ENCODE measurements around the gene PLXNA4.

DNA sequence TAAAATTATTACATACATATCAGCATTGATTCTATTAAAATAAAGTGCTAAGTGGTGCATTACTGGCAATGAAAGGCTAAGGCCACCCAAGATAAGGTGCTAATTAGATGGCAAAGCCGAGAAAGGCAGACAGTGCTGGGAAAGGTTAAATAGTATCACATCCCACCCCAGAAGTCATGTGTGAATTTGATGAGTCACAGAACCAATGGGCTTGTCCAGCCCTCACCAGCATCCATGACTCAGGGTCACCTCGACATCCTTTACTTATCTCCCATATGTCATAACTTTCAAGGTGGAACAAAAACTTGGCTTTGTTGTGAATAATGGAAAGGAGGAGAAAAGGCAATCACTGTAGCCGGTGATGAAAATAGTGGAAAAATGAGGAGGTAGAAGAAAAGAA is 459.1 kb downstream of the PLXNA4 start:
- TF ChIP-seq EZH2phosphoT487 (conservative IDR thresholded peaks at IDR 0.05; ENCODE audit: low read length) (no peak), CTCF (IDR thresholded peaks at IDR 0.05; ENCODE audit: insufficient read depth, low read length, poor library complexity, severe bottlenecking) (no peak)
